Uterus (tissue), 4 donors: ENCODE data around the gene DMXL1. TPM values are rescaled to one million over a fixed set of nuclear protein-coding genes. Genes with fewer than 3 reads are reported as not detected.
"Not testable (repeated sequence)": the region's sequence is repeated elsewhere in the genome, so short reads cannot be mapped to it uniquely, and the experiment has no call there.

ENCODE experiments used
- DNase-seq, 2 donors: peaks; one replicate each; pipeline ENCODE4 v3.0.0-alpha.2; 2019 to 2020
- H3K27ac ChIP-seq, 2 donors: fragments of 200-600 bp; sonication (generic); 1 replicate in 1 of 2; 2 replicates in 1 of 2; pipeline ENCODE4 v1.5.1; 2016 to 2018
- H3K27me3 ChIP-seq, 2 donors: fragments of 200-600 bp; sonication (generic); one replicate each; pipeline ENCODE4 v1.5.1; 2018 to 2019; ENCODE audit warnings: control low read depth in 1 of 2
- H3K36me3 ChIP-seq, 2 donors: fragments of 200-600 bp; sonication (generic); one replicate each; pipeline ENCODE4 v1.5.1; 2019; ENCODE audit warnings: control low read depth in 1 of 2
- H3K4me1 ChIP-seq, 2 donors: fragments of 200-600 bp; sonication (generic); one replicate each; pipeline ENCODE4 v1.5.1; 2018 to 2019; ENCODE audit warnings: control low read depth in 1 of 2
- H3K4me3 ChIP-seq, 2 donors: fragments of 200-600 bp; sonication (generic); 1 replicate in 1 of 2; 2 replicates in 1 of 2; pipeline ENCODE4 v1.5.1; 2018 to 2019; ENCODE audit warnings: mild to moderate bottlenecking in 1 of 2
- H3K9me3 ChIP-seq, 2 donors: fragments of 200-600 bp; sonication (generic); one replicate each; pipeline ENCODE4 v1.5.1; 2019; ENCODE audit warnings: control low read depth in 1 of 2
- POLR2A ChIP-seq, 2 donors: fragments of 450-650 bp; IDR thresholded peaks; one replicate each; pipeline ENCODE4 v1.6.1; 2016; ENCODE audit warnings: antibody characterized with exemption in 2 of 2, mild to moderate bottlenecking in 1 of 2, moderate library complexity in 1 of 2
- intact Hi-C: fragments of 100-400 bp; cut with DNase I; formaldehyde crosslinking; loops from one replicate; pipeline ENCODE4 v1.15.1; 2023; ENCODE audit warnings: low total_unique reads
- total RNA-seq, 4 donors: library from RNA; depleted of rRNA in 3 of 4; stranded (reverse); fragments of >200 nt in 3 of 4; gene quantifications; one replicate each; pipeline versions ENCODE4 v1.1.0 to v1.2.4, GENCODE V29; 2014 to 2023
- TF ChIP-seq, protein P1 (sequence below), 4 experiments: fragments of 200-600 bp in 2 of 4; fragments of 450-650 bp in 2 of 4; sonication (generic) in 2 of 4; IDR thresholded peaks; one replicate each; pipeline ENCODE4 v1.5.1; 2016 to 2019; ENCODE audit warnings: antibody characterized with exemption in 4 of 4, mild to moderate bottlenecking in 2 of 4, moderate library complexity in 1 of 4
- donor health status: DM: yes; HTN: yes; CAD: no.

Gene DMXL1
- total RNA-seq, 4 donors from 2014 or later: 24.4 to 119 (median 56.1) TPM

DNA sequence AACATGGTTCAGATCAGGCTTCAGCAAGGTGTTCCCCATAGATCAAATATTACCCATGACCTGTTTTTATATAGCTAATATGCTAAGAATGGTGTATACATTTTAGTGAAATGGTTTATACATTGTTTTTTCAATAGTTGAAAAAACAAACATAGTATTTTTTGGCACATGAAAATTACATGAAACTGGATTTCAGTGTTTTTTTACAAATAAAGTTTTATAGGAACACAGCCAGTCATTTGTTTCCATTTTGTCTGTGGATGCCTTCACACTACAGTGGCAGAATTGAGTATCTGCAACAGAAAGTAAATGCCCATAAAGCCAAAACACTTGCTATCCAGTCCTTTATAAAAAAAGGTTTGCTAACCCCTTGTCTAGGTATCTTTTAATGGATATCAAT lies 150.4 kb downstream of the DMXL1 start:
- intact Hi-C loops: no loop called here
- Histone ChIP-seq H3K36me3 (no peaks in the 10 kb centered on the region), H3K9me3 (no peaks in the 10 kb centered on the region), H3K4me3 (no peak overlapping the region), H3K27ac (no peak overlapping the region), H3K4me1 (no peaks in the 10 kb centered on the region), H3K27me3 (no peaks in the 10 kb centered on the region)
- TF ChIP-seq, protein P1, sequence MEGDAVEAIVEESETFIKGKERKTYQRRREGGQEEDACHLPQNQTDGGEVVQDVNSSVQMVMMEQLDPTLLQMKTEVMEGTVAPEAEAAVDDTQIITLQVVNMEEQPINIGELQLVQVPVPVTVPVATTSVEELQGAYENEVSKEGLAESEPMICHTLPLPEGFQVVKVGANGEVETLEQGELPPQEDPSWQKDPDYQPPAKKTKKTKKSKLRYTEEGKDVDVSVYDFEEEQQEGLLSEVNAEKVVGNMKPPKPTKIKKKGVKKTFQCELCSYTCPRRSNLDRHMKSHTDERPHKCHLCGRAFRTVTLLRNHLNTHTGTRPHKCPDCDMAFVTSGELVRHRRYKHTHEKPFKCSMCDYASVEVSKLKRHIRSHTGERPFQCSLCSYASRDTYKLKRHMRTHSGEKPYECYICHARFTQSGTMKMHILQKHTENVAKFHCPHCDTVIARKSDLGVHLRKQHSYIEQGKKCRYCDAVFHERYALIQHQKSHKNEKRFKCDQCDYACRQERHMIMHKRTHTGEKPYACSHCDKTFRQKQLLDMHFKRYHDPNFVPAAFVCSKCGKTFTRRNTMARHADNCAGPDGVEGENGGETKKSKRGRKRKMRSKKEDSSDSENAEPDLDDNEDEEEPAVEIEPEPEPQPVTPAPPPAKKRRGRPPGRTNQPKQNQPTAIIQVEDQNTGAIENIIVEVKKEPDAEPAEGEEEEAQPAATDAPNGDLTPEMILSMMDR (IDR thresholded peaks at IDR 0.05): no peak
- no peak for TF ChIP-seq POLR2A (IDR thresholded peaks at IDR 0.05)
- no peak for DNase-seq

DNA sequence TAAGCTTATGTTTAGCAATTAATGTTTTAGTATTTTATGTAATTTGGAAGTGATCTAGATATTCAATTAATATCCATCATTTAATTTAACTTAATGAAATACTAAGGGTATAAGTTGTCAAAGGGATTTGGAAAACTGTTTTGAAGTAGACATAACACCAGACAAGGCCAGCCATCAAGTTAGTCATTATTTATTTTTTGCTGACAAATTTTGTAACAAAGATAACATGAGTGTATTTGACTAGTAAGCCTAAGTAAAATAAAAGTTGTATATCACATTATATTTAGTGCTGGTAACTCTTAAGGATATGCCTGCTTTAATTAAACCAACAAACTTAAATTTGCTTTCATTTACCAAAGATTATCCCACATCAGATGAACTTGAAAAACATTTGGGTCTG lies 159.1 kb downstream of the DMXL1 start:
- TF ChIP-seq, protein P1 (IDR thresholded peaks at IDR 0.05): no peak
- no peak for TF ChIP-seq POLR2A (IDR thresholded peaks at IDR 0.05)
- DNase-seq: no peak
- intact Hi-C loops: no loop called here
- no peak overlapping the region for H3K27ac ChIP-seq
- H3K4me1 ChIP-seq: no peaks in the 10 kb centered on the region
- H3K4me3 ChIP-seq: no peak overlapping the region
- peaks cover 0 to 4% of the 10 kb centered on the region in 2 donors for H3K36me3 ChIP-seq
- no peaks in the 10 kb centered on the region for H3K9me3 ChIP-seq
- H3K27me3 ChIP-seq: no peaks in the 10 kb centered on the region

DNA sequence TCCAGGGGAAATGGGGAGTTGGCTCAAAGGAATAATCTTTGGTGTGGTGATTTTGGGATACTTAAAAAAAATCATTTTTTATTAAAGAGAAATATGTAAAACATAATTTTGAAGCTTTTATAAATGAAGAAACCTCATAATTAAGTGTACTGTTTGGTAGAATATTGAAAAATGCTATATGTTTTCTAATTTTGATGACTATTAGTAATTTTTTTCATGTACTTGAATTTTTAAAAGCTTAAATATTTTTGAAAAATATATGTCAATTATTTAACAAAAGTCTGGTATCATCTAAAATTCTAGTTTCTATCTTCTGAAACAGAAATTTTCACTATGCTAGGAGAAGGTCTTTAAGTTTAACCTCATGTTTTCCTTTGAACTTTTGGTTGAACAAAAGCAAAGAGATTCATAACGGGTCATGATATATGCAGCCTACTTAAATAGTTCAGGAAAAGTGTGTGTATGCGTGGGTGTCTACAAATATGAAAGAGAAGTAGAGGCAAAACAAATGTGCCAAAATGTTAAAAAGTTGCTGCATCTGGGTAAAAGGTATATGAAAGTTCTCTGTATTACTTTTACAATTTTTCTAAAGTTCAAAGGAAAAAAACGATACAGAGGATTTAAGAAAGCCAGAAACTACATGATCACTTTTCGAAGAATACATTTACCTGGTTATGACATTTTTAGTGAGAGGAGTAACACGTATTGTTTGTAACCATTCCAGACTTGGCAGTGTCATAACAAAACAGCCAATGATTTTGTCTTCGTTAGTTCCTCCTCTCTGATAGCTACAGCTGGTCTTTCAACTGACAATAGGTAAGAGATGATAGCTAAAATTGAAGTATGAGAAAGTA lies 167.6 kb downstream of the DMXL1 start:
- Histone ChIP-seq H3K27ac (no peak overlapping the region), H3K36me3 (no peaks in the 10 kb centered on the region)

DNA sequence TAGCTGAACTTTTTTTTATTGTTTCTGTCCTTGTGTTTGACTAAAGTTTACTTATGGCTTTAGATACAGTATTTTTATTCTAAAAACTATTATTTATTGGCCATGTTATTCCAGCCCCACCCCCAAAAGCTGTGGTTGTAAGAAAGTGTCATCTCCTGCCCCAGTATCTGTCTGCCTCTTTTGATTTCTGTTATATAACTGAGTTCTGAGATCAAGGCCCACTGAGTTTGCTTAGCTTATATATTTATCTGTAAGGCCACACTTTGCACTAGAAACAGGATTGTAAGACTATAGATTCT lies 168.2 kb downstream of the DMXL1 start:
- DNase-seq: no peak
- Histone ChIP-seq H3K4me1 (no peaks in the 10 kb centered on the region), H3K27me3 (no peaks in the 10 kb centered on the region), H3K4me3 (no peak overlapping the region), H3K36me3 (no peaks in the 10 kb centered on the region), H3K9me3 (no peaks in the 10 kb centered on the region), H3K27ac (no peak overlapping the region)
- intact Hi-C loops: no loop called here
- TF ChIP-seq POLR2A (IDR thresholded peaks at IDR 0.05): no peak
- TF ChIP-seq, protein P1 (IDR thresholded peaks at IDR 0.05): no peak

More for the DNA sequence above, 167.6 kb downstream of the DMXL1 start:
- intact Hi-C loops: no loop called here
- no peaks in the 10 kb centered on the region for H3K4me1 ChIP-seq
- TF ChIP-seq POLR2A (IDR thresholded peaks at IDR 0.05): no peak
- TF ChIP-seq, protein P1 (IDR thresholded peaks at IDR 0.05): no peak
- no peak overlapping the region for H3K4me3 ChIP-seq
- DNase-seq: no peak
- H3K9me3 ChIP-seq: no peaks in the 10 kb centered on the region
- no peaks in the 10 kb centered on the region for H3K27me3 ChIP-seq

DNA sequence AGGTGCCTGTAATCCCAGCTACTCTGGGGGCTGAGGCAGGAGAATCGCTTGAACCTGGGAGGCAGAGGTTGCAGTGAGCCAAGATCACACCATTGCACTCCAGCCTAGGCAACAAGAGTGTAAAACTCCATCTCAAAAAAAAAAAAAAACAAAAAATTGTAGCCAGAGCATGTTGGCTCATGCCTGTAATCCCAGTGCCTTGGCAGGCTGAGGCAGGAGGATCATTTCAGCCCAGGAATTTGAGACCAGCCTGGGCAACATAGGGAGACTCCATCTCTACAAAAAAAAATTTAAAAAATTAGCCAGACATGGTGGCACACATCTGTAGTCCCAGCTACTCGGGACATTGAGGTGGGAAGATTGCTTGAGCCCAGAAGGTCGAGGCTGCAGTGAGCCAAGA lies 168.9 kb downstream of the DMXL1 start:
- intact Hi-C loops: not testable (repeated sequence)

More for the DNA sequence above, 168.9 kb downstream of the DMXL1 start:
- H3K4me3 ChIP-seq, H3K27ac ChIP-seq, DNase-seq, H3K9me3 ChIP-seq, H3K27me3 ChIP-seq, H3K4me1 ChIP-seq, H3K36me3 ChIP-seq: not testable (repeated sequence)
